Activated T-cell treated with anti-CD3 and anti-CD28 coated beads for 24 hours (primary cell): ENCODE data around the gene ADAM15.

Experiments used
- DNase-seq: peaks from one replicate; pipeline ENCODE4 v3.0.0-alpha.2; 2020; ENCODE audit warnings: low read depth

The ADAM15 gene

DNA sequence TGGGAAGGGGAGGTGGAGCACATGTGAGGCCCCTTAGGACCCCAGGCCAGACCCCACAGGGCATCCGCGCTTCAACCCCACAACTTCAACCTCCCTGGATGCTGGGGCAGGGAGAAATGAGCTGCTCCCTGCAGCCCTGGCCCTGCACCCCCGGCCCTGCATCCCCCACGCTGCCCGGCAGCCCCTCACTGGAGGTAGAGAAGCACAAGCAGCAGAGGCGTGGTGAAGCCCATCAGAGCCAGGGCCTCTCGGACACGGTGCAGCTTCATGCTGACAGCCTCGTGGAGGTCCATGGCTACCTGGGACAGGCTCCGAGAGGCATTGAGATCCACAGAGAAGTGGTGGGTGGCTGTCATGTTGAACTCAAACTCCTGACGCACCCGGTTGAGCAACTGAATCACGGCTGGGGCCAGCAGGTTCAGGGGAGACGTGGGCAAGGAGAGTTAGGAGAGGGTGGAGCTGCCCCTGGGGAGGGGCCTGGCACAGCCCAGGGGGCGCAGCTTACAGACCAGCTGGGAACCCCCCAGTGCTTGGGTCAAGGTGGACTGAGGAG lies 20.8 kb upstream of the ADAM15 start:
- no peak for DNase-seq

DNA sequence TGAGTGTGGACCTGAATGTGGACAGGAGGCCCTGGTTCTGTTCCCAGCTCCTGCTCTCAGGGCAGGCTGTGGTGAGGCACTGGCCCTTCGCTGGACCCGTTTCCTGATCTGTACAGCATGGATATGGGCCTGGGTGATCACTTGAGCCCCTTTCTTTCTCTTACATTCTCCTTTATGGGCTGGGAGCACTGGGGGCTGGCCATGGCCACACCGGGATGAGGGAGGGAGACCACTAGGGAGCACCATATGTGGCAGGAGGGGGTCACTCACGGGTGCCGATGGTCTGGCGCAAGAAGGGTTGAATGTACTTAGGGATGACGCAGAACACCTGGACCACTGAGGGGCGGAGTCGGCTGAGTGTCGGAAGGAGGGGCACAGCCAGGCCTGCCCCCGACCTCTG lies 20.2 kb upstream of the ADAM15 start:
- no peak for DNase-seq

DNA sequence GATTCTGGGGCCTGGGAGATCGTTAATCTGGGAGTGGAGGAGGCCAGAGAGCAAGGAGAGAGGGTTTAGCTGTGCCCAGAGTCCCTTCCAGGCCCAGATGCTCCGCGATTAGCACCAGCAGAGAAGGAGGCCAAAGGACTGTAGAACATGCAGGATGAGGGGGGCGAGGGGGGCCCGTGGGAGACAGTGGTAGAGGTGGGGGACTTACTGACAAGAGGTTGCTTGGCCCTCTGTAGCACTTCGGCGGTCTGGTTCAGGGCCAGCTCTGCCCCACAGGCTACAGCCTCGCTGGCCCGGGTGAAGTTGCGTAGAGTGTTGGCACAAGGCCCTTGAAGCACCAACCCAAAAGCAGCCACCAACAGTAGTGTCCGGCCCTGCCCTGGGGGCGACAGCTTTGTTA lies 18.2 kb upstream of the ADAM15 start:
- DNase-seq: no peak

DNA sequence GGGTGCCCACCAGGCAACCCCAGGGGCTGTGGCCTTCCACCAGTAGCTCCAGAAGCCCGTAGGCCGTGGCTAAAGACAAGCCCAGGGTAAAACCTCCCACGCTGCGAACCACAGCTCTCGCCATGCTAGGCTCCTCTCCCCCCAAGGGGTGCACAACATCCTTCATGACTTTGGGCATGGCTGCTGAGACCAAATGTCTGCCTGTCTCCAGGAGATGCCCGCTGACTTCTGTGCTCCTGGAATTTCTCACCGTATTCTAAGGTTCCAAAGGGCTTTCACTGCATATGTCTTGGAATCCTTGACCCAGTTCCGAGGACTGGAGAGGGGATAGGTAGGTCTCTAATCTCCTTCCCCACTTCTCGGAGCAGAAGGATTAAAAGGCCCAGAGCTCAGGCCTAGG lies 17.6 kb upstream of the ADAM15 start, which contains the start of the genes DCST1 and DCST2:
TSS of gene DCST1 (plus strand) at position 301 of the 400 bp plus-strand sequence. CDS start 213 bp downstream, outside the sequence.
TSS of gene DCST2 (minus strand) at position 258 of the 400 bp plus-strand sequence. CDS start at position 178, 80 bp downstream.
- DNase-seq: no peak

DNA sequence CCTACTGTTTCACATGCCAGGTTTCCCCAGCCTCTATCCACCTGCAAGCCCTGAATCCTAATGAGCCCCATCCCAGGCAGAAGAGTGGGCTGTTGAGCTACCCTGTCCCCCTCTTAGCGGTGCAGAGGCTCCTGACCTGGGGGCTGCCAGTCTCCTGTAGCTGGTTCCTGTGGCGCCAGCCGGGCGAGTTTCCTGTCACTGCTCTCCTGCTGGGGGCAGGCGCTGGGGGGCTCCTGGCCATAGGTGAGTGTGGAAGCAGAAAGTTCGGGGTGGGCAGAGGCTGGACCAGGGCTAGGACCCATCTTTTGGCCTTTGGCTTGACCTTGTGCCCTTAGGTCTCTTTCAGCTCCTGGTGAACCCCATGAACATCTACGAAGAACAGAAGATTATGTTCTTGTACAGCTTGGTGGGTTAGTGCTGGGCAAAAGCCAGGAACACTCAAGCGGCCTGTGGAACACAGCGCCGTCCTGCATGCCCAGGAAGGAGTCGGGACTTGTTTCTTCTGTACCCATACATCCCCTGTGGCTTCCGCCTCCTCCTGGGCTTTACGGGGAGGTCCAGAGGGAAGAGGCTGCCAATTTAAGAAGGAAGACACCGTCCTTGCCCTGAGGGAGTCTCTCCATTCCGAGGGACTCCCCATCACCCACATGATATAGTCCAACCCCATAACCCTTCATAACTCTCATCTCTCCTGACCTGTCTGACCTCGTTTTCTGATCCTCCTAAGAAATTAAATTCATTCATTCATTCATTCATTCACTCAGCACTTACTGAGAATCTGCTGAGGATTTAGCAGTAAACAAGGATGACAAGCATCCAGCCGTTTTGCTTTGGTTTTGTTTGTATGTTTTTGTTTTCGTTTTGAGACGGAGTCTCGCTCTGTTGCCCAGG lies 16.6 kb upstream of the ADAM15 start:
- no peak for DNase-seq

DNA sequence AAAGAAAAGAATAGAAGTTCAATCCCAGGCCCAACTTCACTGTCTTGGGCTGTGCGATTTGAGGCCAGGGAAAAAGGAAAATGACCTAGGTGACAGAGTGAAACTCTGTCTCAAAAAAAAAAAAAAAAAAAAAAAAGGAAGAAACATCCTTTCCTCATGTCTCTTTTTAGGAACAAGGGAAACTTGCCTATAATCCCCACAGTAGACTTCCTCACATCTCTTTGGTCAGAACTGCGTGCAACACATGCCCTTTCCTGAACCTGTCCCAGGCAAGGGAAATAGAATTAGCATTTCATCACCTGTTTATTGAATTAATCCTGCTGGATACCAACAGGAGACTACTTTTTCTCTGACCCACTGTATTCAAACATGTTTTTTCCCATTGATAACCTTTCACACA lies 15.2 kb upstream of the ADAM15 start:
- DNase-seq: no peak

DNA sequence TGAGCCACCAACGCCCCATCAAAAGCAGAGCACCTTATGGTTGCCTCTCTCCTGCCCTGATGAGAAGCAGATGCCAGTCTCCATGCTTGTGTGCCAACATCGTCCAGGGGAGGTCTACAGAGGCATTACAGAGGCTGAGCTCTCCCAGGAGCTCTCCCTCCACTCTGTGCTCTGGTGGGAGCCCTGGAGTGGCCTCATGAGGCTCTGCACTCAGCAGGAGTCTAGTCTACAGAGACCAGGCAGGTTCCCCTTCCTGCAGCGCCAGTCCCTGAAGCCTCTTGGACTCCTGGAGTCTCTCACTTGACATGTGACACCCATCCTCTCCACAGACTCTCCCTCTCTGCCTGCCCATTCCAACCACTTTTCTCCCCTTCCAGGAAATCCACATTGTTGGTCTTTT lies 14.1 kb upstream of the ADAM15 start:
- no peak for DNase-seq

DNA sequence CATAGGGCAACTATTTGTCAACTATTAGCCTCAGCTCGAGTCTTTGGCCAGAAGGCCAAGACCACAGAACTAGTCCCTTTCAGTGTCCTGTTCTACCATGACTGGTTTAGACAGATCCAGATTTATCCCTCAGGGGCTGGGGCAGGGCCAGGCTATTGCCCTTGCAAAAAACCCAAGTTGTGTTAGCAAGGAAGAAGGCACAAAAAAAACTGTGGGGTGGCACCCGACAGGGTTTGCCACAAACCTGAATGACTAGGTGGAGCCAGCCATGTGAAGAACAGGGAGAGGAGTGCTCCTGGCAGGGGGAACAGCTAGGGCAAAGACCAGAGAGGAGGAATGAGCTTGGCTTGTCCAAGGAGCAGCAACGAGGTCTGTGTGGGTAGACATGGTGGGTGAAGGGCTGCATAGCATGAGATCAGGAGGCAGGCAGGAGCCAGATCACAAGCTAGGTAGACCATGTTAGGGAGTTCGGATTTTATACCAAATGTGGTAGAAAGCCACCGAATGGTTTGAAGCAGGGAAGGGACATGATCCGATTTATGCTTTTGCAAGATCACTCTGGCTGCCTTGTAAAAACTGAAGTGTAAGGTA lies 13.2 kb upstream of the ADAM15 start:
- no peak for DNase-seq

DNA sequence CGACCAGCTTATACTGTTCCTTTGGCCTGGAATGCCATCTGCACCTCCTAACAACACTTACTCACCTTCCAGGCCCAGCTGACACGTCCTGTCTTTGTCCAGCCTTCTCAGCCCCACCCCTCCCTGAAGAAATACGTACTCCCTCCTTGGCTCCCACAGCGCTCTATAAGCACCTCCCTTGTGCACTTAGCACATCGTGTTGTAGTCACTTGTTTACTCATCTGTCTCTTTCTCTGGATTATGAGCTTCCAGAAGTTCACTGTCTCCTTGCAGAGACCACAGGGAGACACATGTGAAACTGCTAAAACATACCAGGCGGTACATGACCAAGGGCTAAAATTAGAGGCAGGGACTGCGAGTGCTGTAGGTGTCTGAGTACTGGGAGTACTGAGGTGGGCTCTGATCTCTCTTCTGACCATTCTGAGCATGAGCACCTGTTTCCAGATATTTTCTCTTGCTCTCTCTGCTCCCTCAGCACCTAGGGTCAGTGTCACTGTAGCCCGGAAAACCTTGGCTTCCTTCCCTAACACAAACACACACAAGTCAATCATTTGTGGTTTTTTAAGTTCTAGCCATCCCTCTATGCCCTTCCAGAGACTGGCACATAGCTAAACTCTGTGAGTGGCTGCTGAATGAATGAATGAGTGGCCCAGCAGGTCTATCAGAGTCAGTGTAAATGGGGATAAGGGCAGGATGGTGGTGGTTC lies 12.4 kb upstream of the ADAM15 start:
- DNase-seq: no peak

DNA sequence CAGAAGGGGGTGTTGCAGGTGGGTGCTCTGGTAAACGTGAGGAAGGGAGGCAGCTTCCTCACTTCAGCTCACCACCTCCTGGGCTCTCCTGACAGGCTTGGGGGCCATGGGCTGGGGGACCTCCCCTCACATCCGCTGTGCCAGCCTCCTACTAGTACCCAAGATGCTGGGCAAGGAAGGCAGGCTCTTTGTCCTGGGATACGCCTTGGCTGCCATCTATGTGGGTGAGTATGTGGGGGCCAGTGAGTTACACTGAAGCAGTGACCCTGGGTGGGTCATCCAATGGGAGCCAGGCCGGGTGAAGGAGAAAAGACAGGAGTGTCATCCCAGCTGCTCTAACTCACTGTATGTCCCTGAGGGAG lies 11.8 kb upstream of the ADAM15 start:
- DNase-seq: no peak

DNA sequence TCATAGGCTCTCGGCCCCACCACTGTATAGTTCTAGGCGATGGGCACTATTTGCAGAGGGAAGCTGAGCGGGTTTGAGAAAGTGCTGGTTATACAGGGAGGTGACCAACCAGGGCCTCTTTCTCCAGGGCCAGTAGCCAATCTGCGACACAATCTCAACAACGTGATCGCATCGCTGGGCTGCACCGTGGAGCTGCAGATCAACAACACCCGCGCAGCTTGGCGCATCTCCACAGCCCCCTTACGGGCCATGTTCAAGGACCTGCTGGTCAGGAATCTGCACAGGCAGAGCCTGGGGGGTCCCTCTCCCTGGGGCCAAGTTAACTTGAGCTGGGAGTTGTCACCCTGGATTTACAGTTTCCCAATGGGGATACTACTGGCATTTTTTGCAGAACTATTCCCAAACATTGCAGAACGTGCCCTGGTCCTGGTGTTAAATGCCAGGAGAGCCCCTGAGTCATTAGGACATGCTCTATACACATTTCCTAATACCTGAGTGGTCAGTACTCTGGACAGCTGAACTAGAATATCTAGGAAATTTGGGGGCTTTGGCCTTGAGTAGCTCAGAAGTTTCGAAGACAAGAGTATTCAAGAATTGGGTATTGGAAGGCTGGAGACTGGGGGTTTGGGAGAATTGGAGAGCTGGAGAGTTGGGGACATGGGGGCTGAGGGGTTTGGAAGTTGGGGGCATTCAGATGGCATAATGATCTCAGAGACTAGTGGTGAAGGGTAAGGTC lies 10.6 kb upstream of the ADAM15 start:
- no peak for DNase-seq

DNA sequence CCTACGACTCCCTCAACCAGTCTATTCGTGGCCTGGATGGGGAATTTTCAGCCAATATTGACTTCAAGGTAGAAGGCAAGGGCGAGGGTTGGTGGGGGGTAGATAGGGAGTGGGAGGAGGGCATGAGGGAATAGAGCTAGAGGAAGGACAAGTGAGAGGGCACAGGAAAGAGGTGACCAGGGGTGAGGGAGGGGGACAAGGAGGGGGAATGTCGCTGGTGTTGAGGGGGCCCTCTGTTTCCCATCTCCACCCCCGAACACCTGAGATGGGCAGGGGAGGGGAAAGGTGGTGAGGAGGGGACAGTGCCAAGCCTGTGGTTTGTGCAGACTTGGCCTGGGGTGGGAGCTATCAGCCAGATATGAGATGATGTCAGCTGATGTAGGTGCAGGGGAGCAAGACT lies 8.3 kb upstream of the ADAM15 start:
- DNase-seq: no peak

DNA sequence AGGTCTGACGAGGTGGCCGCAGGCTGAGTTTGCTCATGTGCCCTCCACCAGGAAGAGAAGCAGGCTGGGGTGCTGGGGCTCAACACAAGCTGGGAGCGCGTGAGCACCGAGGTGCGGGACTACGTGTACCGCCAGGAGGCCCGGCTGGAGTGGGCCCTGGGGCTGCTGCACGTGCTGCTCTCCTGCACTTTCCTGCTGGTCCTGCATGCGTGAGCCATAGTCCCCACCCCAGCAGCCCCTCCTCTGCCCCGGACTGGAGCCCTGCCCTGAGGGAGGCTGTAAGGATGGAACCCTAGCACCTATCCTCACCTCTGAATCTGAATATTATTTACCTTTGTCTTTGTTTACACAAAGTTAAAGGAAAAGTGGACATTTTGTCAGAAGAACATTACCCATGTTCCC lies 7.8 kb upstream of the ADAM15 start:
- DNase-seq: no peak

DNA sequence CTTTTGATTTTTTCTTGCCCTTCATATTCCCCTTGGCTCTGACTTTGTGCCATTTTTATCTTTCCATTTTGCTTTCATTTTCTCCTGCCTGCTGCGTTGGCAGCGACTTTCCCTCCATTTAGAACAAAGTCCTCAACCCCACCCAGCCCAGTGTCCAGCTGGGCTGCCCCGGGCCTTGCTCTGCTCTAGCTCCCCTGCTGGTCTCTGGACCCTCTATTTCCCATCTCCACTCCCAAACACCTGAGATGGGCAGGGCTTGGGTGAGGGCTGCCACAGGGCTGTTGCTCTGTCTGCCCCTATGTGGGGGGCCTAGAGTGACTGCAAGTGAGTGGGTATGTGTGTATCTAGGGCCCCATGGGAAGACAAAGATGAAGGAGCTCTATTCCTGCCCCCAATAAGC lies 7.3 kb upstream of the ADAM15 start:
- no peak for DNase-seq

DNA sequence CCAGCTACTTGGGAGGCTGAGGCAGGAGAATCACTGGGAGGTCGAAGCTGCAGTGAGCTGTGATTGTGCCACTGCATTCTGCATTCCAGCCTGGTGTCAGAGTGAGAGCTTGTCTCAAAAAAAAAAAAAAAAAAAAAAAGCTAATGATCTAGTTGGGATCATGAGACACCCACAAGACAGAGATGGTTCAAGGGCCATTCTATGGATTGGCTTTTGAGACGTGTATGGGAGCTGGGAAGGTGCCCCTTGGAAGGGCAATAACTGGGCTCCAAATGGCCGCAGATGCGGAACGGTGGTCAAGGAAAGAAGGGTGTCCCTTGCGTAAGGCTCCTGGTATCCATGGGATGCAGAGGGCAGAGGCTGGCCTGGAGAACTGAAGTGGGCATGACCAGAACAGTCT lies 6.8 kb upstream of the ADAM15 start:
- DNase-seq: no peak

DNA sequence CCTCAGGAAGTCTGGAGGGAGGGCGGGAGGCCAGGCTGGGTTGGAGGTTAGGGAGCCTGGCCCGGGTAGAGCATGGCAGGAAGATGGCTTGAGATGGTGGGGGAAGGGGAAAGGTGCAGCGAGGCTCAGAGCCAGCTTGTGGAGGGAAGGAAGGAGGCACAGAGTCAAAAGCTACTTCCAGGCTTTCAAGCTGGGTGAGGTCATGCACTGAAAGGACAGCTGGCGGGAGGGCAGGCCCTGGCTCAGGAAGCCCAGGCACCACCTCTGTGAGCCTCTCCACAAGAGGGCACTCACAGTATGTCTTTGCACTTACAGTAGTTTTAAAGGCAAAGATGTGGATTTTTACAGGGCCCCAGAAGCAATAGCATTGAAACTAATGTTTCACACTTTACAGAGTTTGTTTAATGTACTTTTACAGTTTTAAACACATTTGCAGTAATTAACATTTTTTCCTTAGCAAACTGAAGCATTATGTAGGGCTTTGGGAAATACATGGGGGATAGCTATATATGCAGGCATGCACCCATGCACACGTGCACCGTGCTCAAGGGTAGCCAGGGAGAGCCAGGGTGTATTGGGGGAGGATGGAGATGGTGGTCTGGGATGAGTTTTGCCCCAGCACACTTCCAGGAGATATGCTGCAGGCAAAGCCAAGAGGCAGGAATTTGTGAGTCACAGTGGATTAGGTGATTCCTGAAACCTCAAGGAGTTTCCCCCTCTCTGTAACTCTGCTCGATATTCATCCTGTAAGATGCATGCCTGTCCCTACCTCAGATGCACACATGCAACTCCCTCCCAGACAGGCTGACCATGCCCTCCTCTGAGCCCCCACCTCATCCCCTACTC lies 6.1 kb upstream of the ADAM15 start:
- DNase-seq: peak; percentile 46

DNA sequence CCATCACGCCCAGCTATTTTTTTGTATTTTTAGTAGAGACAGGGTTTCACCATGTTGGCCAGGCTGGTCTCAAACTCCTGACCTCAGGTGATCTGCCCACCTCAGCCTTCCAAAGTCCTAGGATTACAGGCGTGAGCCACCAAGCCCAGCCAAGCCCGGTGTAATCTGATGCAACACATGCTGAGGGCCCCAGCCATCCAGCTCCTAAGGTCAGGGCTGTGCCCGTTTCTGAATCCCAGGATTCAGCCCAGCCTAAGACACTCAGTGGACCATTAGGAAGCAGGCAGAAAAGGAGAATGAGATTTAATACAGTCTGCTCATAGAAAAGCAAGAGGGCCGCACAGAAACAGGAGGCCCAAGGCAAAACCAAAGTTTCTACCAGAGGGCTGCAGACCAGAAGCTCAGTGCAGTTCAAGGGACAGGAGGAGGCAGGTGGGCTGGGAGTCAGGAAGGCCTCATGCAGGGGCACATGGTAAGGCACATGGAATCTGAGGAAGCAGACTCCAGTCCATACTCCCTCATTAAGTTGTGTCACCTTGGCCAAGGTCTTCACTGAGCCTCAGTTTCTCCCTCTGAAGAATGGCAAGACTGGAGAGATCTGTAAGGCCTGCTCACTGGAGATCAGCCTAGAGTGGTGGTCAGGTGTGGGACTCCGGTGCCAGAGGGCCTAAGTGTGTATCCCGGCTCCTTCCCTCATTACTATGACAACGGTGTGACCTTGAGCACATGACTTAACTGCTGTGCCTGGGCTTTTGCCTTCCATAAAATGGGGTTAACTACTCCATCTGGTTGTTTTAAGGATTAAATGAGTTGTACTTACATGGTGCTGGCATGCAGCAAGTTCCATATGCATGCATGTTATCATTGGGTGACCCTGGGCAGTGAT lies 2.4 kb upstream of the ADAM15 start:
- no peak for DNase-seq

DNA sequence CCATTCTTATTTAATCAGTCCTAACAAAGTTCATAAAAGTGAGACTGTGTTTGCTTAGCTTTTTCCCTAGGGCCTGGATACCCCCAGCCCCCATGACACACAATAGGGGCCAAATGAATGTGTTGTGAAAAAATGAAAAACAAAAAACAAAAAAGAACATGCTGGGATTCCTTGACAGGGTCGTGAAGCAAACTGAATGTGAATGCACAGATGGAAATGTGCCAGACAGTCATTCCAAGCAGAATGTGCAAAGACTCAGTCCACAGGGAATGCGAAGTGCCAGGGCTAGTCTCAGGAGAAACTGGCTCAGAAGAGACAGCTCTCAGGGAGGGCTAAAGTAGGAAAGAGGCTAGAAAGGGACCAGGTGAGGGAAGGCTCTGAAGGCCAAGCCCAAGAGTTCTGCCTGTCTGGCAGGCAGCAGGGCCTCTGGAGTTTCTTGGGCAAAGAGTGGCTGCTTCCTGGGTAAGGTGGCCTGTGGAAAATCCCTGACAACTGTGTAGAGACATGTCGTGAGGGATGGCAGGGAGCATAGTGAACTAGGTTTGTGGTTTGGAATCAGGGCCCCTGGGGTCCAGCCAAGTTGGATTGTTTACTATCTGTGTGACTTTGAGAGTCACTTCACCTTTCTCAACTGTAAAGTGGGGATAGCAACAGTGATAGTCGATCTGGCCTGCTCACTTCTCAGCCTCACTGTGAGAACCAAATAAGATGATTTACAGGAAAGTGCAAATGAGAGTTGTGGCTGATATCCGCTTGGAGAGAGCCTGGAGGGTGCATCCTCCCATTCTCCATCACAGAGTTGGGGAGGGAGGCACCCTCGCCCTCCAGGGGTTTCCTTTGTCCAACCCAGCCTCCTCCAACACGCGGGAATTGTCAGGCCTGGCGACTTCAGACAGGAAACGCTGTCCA lies 1.2 kb upstream of the ADAM15 start:
- DNase-seq: no peak

DNA sequence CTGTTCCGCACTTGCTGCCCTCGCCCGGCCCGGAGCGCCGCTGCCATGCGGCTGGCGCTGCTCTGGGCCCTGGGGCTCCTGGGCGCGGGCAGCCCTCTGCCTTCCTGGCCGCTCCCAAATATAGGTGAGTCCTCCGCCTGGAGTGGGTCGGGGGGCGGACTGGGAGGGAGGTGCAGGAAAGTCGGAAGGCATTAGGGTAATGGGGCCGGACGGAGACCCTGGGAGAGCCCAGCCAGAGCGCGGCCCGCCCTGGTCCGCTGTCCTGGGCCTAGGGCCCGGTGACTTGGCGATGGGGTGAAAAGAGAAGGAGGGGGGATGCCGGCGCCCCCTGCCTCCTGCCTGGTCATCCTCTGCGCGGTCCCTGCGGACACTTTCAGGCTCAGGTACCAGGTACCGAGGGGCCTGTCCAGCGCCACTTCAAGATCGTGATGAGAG lies 243 bp downstream of the ADAM15 start:
- no peak for DNase-seq
